ENCODE data around the gene ZMPSTE24. TPM values are rescaled to one million over a fixed set of nuclear protein-coding genes. Genes with fewer than 3 reads are reported as not detected.

Gene ZMPSTE24
- polyA plus RNA-seq, 1 donor from 2014 or later, result 32.9 TPM

DNA sequence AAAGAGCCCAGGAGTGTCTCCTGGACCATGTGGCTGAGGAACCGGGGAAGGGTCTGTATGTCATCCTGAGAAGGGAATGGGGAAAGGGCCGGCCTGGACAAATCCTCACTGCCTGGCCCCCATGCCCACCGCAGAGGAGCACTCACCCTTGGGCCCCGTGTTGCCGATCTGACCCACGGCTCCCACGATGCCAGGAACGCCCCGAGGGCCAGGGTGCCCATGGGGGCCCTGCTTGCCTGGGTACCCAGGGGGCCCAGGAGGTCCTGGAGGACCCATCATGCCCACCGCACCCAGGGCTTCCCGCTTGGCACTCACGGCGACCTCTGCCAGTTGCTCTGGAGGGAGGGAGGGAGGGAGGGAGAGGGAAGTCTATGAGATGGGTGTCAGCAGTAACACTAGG, 44.4 kb downstream of the ZMPSTE24 start:
- H3F3A ChIP-seq (ENCODE audit: insufficient read depth, low read length, poor library complexity, severe bottlenecking), result no peaks in the 10 kb centered on the region
- no peak overlapping the region for H3K27ac ChIP-seq (ENCODE audit: low read length)
- no peaks in the 10 kb centered on the region for H3K9me3 ChIP-seq (ENCODE audit: low read length)
- H4K20me1 ChIP-seq (ENCODE audit: insufficient read depth), result no peaks in the 10 kb centered on the region
- no peaks in the 10 kb centered on the region for H3K36me3 ChIP-seq (ENCODE audit: insufficient read depth, low read length)
- H3K79me2 ChIP-seq (replicated peaks; ENCODE audit: insufficient read depth, low read length), result no peaks in the 10 kb centered on the region
- no peaks in the 10 kb centered on the region for H3K9me2 ChIP-seq (ENCODE audit: insufficient read depth, low read length)
- H3K9ac ChIP-seq (ENCODE audit: low read length), result no peak overlapping the region
- H3K4me2 ChIP-seq (ENCODE audit: low read length), result no peak overlapping the region
- H2AFZ ChIP-seq (ENCODE audit: low read depth, low read length), result no peak overlapping the region
- TF ChIP-seq MXI1 (conservative IDR thresholded peaks at IDR 0.05; ENCODE audit: poor library complexity, severe bottlenecking) (no peak), EZH2 (IDR thresholded peaks at IDR 0.05; ENCODE audit: borderline replicate concordance, insufficient read depth, low read length, poor library complexity, severe bottlenecking) (no peak), EP300 (conservative IDR thresholded peaks at IDR 0.05; ENCODE audit: poor library complexity, severe bottlenecking) (no peak)
- no peaks in the 10 kb centered on the region for H3K27me3 ChIP-seq (ENCODE audit: insufficient read depth, low read depth, low read length)
- H3K4me3 ChIP-seq (ENCODE audit: low read length), result no peak overlapping the region

DNA sequence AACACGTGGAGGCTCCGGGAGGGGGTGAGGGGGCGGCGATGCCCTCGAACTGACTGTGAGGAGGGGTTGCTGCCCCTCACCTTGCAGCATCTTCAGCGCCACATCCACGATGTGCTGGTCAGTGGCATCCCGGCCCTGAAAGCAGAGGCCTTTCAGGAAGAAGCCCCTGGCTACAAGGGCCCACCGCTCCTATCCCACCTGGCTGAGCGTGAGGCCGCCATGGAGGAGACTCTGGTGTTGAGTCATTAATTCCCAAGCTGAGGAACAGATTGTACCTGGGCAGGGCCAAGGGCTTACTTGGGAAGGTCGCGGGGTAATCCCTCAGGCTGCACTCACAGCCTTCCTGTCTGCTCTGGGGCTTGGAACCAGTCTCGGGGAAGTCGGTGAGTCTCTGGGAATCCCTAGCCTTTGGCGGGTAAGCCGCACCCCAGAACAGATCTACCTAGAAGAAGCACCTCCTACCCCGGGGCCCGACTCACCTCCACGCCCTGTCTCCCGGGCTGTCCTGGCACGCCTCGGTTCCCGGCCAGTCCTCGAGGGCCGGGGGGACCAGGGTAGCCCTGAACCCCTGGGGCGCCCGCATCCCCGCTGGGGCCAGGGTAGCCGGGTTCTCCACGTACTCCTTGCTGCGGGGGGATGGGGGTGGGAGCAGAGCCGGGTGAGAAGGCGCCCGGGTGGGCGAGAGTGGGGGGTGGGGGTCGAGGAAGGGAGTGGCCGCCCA, 45.2 kb downstream of the ZMPSTE24 start:
- Histone ChIP-seq H3K36me3 (ENCODE audit: insufficient read depth, low read length) (no peaks in the 10 kb centered on the region), H3K4me3 (ENCODE audit: low read length) (no peak overlapping the region), H3F3A (ENCODE audit: insufficient read depth, low read length, poor library complexity, severe bottlenecking) (no peaks in the 10 kb centered on the region), H3K9me3 (ENCODE audit: low read length) (no peaks in the 10 kb centered on the region), H3K79me2 (replicated peaks; ENCODE audit: insufficient read depth, low read length) (no peaks in the 10 kb centered on the region), H3K9me2 (ENCODE audit: insufficient read depth, low read length) (no peaks in the 10 kb centered on the region), H3K27me3 (ENCODE audit: insufficient read depth, low read depth, low read length) (no peaks in the 10 kb centered on the region), H2AFZ (ENCODE audit: low read depth, low read length) (no peak overlapping the region), H4K20me1 (ENCODE audit: insufficient read depth) (no peaks in the 10 kb centered on the region), H3K9ac (ENCODE audit: low read length) (no peak overlapping the region), H3K4me2 (ENCODE audit: low read length) (no peak overlapping the region), H3K27ac (ENCODE audit: low read length) (no peak overlapping the region)
- TF ChIP-seq, protein P1, sequence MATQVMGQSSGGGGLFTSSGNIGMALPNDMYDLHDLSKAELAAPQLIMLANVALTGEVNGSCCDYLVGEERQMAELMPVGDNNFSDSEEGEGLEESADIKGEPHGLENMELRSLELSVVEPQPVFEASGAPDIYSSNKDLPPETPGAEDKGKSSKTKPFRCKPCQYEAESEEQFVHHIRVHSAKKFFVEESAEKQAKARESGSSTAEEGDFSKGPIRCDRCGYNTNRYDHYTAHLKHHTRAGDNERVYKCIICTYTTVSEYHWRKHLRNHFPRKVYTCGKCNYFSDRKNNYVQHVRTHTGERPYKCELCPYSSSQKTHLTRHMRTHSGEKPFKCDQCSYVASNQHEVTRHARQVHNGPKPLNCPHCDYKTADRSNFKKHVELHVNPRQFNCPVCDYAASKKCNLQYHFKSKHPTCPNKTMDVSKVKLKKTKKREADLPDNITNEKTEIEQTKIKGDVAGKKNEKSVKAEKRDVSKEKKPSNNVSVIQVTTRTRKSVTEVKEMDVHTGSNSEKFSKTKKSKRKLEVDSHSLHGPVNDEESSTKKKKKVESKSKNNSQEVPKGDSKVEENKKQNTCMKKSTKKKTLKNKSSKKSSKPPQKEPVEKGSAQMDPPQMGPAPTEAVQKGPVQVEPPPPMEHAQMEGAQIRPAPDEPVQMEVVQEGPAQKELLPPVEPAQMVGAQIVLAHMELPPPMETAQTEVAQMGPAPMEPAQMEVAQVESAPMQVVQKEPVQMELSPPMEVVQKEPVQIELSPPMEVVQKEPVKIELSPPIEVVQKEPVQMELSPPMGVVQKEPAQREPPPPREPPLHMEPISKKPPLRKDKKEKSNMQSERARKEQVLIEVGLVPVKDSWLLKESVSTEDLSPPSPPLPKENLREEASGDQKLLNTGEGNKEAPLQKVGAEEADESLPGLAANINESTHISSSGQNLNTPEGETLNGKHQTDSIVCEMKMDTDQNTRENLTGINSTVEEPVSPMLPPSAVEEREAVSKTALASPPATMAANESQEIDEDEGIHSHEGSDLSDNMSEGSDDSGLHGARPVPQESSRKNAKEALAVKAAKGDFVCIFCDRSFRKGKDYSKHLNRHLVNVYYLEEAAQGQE (IDR thresholded peaks at IDR 0.05; ENCODE audit: borderline replicate concordance), result no peak
- TF ChIP-seq EP300 (conservative IDR thresholded peaks at IDR 0.05; ENCODE audit: poor library complexity, severe bottlenecking), result no peak
- no peak for TF ChIP-seq TAF1 (IDR thresholded peaks at IDR 0.05; ENCODE audit: low read depth)
- no peak for TF ChIP-seq SMC3 (conservative IDR thresholded peaks at IDR 0.05; ENCODE audit: poor library complexity)
- no peak for TF ChIP-seq EZH2 (IDR thresholded peaks at IDR 0.05; ENCODE audit: borderline replicate concordance, insufficient read depth, low read length, poor library complexity, severe bottlenecking)
- TF ChIP-seq RAD21 (conservative IDR thresholded peaks at IDR 0.05), result no peak
- TF ChIP-seq POLR2AphosphoS5 (IDR thresholded peaks at IDR 0.05), result no peak
- no peak for TF ChIP-seq MXI1 (conservative IDR thresholded peaks at IDR 0.05; ENCODE audit: poor library complexity, severe bottlenecking)
- TF ChIP-seq, protein P2, sequence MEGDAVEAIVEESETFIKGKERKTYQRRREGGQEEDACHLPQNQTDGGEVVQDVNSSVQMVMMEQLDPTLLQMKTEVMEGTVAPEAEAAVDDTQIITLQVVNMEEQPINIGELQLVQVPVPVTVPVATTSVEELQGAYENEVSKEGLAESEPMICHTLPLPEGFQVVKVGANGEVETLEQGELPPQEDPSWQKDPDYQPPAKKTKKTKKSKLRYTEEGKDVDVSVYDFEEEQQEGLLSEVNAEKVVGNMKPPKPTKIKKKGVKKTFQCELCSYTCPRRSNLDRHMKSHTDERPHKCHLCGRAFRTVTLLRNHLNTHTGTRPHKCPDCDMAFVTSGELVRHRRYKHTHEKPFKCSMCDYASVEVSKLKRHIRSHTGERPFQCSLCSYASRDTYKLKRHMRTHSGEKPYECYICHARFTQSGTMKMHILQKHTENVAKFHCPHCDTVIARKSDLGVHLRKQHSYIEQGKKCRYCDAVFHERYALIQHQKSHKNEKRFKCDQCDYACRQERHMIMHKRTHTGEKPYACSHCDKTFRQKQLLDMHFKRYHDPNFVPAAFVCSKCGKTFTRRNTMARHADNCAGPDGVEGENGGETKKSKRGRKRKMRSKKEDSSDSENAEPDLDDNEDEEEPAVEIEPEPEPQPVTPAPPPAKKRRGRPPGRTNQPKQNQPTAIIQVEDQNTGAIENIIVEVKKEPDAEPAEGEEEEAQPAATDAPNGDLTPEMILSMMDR (IDR thresholded peaks at IDR 0.05; ENCODE audit: poor library complexity, severe bottlenecking), result no peak

All from neural cell (in vitro differentiated cells).